DMS79 treated with DMSO at 0.1 percent for 48 hours (cell line): Measurements from ENCODE around the gene TNS3.

Source experiments
- DNase-seq: peaks from one replicate; lab custom pipeline; 2025; lab: John Stamatoyannopoulos, UW

The TNS3 gene

DNA sequence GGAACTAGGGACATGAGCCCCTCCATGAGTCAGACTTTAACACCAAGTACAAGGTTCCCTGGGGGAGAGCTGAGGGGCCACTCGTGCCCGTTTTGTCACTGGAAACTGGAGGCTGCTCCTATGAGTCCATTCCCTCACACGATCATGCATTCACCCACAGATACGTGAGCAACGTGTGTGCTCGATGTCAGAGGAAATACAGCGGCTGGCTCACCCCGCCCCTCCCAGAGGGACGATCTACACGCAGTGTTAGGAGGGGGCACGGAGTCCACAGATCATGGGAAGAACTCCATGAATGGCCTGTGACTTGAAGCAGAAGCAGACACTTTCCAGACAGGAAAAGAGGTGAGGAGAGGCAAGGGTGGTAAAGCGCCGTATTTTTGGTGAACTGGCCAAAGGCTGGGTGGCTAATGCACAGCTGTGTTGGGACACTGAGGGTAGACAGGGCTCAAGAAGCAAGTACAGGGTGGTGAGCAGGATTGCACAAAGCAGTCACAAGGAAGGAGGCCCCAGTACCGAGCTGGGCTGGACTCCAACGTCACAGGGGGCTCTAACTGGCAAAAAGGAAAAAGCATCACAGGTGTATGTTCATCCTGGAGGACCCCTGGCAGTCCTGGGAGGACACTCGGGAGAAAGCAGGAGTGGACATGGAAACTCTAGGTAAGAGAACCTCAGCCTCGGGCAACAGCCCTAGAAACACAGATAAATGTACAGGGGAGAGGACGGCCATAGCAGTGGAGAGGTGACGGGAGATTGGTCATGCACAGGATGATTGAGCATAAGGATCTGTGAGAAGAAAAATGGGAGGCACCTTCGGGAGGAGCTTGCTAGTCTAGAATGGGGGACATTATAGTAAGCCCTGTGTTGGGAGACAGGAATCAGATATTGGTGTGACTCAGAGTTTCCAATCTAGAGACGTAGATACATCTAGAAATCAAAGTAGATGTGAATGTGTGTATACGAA, 41.2 kb downstream of the TNS3 start:
- DNase-seq: no peak

DNA sequence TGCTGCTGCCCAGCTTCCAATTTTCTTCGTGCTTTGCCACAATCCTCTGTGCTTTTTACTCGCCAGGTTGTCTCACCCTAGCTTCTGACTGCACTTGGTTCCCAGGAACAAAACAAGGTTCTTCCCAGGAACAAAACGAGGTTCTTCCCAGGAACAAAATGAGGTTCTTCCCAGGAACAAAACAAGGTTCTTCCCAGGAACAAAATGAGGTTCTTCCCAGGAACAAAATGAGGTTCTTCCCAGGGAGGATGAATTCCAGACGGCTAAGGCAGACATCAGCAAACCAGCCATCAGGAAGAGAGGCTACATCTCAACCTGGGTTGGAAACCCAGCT, 41.9 kb downstream of the TNS3 start:
- no peak for DNase-seq

GRCh38 chr7:47539398-47540052, 42.4 kb downstream of the TNS3 start:
- no peak for DNase-seq

GRCh38 chr7:47538846-47539311, 43.0 kb downstream of the TNS3 start:
- DNase-seq: no peak

GRCh38 chr7:47537716-47538675, 43.9 kb downstream of the TNS3 start:
- no peak for DNase-seq

DNA sequence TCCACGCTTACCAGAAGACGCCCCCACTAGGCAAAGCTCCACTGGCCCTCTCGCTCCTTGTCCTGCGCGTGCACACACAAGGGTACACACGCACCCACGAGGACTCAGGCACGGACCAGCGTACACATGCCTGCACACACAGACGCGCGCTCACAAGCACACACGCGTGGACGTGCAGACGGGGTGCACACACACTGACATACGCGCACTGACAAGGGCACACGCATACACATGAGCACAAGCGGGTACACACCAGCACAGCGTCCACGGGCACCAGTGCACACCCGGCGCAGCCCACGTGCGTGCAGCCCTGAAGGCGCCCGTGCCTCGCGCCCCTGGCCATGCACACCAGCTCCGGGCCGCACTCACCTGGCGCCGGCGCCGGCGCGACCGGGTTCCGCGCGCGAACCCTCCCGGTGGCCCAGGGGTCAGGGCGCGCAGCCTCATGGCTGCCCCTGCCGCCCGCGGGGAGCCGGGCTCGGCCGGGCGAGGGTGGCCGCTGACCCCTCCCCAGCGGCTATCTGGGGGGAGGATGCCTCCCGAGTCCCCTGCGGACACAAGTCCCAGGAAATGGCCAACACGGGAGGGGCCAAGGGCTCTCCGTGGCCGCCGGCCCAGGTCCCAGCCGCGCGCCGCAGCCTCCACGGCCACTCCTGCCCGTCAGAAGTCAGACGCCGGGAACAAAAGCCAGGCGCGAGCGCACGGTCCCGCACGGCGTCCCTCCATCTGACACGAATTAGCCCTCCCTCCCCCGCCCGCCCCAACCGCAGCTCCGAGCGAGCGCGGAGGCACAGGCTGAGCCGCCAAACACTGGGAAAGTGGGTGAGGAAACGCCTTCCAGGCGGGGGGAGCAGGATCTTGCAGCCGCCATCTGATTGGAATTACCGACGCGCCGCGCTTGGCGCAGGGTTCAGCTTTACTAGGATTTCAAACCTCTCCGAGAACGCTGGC, 45.0 kb downstream of the TNS3 start:
- DNase-seq: no peak

DNA sequence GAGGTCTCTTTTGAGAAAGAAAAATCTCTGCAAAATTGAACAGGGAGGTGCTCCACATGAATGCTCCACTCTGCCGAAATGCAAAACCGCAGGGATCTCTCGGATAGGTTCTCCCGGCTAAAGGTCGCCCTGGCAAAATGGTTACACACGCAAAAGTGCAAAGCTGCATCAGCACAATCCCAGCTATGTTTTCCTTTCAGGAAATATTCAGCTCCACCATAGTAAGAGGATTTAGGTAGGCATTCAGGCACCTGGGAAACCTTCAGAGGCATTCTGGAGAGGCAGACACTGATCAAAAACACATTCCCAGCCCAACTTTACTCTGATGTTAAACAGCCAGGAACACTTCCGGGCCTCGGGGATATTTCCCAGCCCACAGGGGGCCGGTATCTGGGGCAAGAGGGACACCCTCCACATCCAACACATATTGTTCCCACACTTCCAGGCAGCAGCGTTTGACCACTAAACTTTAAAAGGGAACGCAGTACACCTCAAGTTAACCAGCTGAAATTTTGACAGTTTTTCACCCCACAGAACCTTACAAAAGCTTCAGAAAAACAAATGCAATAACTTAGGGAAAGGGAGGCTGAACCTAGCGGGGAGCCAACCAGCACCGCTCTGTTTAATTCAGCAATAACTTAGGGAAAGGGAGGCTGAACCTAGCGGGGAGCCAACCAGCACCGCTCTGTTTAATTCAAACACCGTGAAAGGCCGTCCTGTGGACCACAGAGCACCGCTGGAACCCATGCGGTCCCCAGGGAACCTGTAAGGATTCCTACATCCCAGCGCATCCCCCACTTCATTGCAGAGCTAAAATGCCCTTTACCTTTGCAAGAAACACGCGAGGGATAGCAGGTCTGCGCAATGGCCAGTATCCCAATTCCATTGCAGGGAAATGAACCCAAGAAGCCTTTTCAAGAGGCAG, 45.9 kb downstream of the TNS3 start:
- no peak for DNase-seq

DNA sequence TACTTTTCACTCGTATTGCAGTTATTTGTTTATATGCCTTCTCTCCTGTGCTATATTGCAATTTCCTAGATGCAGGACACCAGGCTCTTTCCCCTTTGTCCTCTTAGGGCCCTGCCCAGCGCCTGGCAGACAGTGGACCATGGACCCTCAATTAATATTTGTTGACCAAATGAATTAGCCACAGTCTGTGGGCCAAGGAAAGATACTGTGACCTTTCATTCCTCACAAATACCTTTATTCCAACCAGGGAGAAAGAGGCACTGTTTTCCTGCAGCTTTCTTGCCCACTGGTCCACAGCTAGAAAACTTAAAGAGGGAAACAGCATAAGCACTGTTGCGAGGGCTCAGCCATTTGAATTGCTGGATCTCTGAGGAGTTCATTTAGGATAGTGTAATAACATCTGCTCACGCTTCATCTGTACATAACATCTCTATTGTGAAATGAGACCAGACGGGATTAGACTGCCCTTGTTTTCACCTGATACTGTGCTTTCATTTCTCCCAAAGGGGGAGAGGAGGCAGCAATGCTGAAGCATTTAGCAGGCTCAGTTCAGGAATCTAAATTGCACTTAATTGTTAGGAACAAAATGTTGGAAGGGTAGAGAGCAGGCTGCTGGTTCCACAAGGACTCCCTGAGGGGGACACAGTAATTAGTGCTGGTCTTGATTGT, 46.7 kb downstream of the TNS3 start:
- DNase-seq: no peak

DNA sequence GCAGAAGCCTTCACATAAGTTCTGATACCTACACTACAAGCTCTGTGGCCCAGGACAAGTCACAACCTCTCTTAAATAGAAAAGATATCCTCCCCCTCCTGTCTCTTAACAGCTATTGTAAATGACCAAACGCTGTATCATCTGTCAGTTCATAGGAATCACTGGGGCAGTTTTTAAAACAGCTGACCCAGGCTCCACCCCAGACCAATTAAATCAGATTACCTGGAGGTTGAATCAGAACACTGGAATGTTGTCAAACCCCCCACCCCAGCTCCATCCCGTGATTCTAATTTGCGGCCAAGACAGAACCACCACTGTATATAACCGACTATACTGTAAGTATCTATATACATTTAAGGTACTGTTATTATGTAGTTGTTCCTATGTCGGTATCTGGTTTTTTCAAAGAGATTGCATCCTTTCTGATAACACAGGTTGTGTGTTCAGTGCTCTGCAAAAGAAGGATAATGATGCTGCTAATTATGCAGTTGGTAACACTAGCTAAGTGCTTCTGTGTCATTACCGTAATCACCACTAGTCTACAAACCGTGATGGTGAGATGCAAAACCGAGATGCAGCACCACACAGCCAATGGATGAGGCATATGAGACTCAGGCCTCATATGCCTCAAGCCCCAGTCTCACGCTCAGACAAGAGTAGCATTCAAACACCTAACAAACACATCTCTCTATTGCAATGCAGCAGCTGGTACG, 47.4 kb downstream of the TNS3 start:
- DNase-seq: no peak

DNA sequence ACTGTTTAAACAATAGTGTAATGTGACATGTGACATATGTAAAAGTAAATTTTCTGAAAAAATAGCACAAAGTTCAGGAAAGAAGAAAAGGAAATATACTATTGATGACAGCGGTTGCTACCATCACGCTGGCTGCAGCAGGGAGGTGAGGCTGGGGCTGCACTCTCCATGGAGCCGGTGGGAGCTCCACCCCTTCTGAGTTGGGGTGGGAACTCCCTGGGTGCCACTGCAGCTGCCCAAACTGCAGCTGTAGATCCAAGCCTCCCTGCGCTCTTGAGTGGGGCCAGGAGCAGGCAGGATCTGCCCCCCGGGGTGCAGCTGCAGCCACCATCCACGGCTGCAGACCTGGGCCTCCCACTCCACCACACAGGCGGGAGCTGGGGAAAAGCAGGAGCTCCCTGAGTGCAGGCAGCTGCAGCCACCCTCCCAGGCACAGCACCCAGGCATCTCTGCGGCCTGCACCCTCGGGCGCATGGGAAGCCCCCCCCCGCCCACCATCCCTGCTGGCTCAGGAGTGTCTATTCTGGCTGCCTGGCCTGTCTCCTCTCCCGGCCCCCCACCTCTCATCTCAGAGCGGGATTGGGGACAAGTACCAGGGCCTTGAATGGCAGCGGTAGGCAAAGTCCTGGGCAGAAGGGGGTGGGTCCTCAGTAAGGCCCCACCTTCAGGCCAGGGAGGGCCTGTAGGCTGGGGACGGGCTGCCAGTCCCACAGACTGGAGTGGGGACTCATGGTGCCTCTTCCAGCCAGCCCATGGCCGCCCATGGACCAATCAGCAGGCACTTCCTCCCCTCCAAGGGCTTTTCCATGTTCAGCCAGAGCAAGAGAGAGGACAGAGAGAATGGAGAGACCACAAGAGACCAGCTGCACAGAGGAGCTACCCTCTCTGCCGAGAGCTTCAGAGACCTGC, 50.1 kb downstream of the TNS3 start:
- DNase-seq: no peak

DNA sequence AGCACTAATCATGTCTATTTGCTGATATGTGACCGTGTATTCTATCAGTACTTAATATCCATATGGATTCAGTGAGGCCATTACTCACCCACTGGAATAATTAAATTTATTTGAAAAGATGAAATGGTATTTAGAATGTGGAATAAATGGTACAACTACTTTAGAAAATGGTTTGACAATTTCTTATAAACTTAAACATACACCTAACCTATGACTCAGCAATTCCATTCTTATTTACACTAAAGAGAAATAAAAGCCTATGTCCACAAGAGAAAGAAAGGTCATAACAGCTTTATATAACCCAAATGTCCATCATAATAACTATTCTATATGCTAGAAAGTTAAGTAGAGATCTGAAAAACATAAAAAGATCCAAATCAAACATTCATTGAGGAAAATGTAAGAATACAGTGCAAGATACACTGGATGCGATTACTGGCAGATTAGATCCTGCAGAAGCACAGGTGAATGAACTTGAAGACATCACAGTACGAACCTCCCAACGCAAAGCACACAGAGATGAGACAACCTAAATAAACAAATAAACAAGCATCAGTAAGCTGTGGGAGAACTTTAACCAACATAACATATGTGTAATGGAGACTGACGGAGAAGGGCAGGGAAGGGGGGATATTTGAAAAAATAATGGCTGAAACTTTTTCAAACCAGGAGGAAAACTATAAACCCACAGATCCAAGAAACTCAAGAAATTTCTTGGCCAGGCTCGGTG, 51.9 kb downstream of the TNS3 start:
- DNase-seq: no peak

GRCh38 chr7:47529405-47529804, 52.5 kb downstream of the TNS3 start:
- no peak for DNase-seq

GRCh38 chr7:47528471-47528870, 53.4 kb downstream of the TNS3 start:
- DNase-seq: no peak

DNA sequence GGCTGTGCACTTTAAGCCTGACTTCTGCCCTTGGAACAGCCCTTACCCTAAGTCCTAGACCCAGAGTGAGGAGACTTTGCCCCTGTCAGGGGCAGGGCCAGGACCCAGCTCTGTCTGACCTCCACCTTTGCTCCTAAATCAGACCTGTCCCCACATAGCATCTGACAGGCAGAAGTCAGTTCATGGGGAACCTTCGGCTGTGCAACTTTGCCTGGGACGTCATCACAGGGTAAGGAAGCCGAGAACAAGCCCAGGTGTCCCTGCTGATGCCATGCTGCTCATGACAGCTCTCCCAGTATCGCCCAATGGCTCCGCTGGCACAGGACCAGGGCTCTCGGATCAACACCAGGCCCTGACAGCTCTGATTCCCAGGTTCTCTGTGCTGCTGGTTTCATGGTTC, 55.4 kb downstream of the TNS3 start:
- DNase-seq: no peak

- no peak for DNase-seq
These were observed 56.8 kb downstream of the TNS3 start for GRCh38 chr7:47525066-47525623.

DNA sequence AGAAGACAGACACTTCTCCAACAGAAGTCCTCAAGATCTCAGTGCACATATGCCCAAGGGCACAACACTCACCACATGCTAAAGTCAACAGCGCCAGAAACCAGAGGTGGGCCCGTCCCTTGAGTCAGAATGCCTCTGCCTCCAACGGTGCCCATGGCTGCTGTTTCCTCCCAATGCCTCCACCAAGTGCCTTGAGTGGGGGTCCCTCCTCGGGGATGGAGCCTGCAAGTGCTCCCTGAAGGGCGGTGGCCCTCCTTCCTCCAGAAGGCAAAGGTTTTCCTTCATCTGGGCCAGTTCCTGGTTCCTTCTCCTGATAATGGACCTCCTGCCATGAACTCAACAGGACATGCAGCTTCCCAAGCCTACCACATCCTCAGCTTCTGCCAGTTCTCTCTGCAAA, 58.5 kb downstream of the TNS3 start:
- no peak for DNase-seq
